Urothelium cell line (cell line): Measurements from ENCODE around the gene ACBD4.

ENCODE experiments used
- DNase-seq: peaks from one replicate; pipeline ENCODE4 v3.0.0; 2011; ENCODE audit warnings: low spot score, mixed read lengths
- FAIRE-seq: peaks from 2 replicates; lab custom pipeline; 2011; peaks lifted over from hg19 to GRCh38; lab: Jason Lieb, UNC

ACBD4 gene

GRCh38 chr17:45104029-45104428 is 31.5 kb upstream of the ACBD4 start:
- no peak for FAIRE-seq
- no peak for DNase-seq

DNA sequence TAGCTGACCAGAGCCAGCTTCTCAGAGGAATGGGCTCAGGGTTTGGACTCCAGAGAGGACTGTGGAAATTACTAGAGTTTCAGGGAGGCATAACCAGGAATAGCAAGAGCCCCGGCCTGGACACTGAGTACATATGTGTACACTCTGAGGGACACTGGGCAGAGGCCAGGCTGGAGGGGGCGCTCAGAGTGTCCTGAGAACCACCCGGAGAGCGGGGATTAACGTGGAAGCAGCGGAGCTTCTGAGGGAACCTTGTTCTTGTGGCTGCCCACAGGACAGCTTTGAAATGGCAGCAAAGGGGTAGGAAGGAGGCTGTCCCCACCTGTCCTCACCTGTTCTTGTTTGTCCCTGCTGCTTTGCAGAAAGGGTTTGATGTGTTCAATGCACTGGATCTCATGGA is 31.0 kb upstream of the ACBD4 start:
- FAIRE-seq (no peak), DNase-seq (no peak)

GRCh38 chr17:45104907-45105624 is 30.4 kb upstream of the ACBD4 start:
- DNase-seq (no peak), FAIRE-seq (no peak)

GRCh38 chr17:45106096-45106495 is 29.4 kb upstream of the ACBD4 start:
- DNase-seq (no peak), FAIRE-seq (no peak)

GRCh38 chr17:45106582-45106981 is 28.9 kb upstream of the ACBD4 start:
- FAIRE-seq (no peak), DNase-seq (no peak)

GRCh38 chr17:45107293-45108010 is 28.0 kb upstream of the ACBD4 start:
- FAIRE-seq (no peak), DNase-seq (no peak)

- FAIRE-seq (no peak), DNase-seq (no peak)
Measured at GRCh38 chr17:45108051-45108450, 27.4 kb upstream of the ACBD4 start.

DNA sequence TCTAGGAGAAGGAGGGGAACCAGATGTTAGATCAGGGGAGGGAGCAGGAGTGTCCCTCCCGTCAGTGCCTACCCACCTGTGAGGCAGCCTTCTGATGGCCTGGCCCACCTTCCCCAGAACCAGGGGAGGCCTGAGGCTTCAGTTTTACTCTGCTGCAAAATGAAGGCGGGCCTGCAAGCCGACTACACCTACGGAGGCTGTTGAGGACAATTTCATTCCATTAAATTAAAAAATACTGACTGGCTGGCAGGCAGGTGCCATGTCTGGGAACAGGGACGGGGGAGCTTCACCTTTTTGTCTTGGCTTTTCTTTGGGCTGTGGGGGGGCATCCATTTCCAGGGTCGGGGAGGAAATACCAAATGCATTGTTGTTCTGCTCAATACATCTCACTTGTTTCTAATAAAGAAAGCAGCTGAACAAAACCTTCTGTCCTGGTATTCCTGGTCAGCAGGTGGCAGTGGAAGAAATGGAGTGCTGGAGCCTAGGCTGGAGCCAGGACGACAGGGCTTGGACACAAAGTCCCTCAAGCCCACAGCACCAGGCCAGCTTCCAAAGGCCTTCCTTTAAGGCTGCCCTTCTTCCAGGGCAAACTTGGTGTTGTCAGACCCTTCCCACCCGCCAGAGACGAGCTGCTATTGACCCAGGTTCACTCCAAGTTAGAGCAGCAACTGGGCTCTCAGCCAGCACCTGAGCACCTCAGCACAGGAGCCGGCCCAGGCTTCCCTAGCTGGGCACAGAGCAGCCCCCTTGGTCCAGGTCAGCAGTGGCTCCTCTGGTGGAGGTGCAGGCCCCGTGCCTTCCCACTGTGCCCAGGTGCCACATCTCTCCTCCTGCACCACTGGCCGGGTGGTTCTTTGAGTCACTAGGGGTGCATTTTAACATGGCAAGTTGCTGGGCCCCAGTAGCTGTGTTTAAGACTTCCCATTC is 26.6 kb upstream of the ACBD4 start:
- DNase-seq (no peak), FAIRE-seq (no peak)

DNA sequence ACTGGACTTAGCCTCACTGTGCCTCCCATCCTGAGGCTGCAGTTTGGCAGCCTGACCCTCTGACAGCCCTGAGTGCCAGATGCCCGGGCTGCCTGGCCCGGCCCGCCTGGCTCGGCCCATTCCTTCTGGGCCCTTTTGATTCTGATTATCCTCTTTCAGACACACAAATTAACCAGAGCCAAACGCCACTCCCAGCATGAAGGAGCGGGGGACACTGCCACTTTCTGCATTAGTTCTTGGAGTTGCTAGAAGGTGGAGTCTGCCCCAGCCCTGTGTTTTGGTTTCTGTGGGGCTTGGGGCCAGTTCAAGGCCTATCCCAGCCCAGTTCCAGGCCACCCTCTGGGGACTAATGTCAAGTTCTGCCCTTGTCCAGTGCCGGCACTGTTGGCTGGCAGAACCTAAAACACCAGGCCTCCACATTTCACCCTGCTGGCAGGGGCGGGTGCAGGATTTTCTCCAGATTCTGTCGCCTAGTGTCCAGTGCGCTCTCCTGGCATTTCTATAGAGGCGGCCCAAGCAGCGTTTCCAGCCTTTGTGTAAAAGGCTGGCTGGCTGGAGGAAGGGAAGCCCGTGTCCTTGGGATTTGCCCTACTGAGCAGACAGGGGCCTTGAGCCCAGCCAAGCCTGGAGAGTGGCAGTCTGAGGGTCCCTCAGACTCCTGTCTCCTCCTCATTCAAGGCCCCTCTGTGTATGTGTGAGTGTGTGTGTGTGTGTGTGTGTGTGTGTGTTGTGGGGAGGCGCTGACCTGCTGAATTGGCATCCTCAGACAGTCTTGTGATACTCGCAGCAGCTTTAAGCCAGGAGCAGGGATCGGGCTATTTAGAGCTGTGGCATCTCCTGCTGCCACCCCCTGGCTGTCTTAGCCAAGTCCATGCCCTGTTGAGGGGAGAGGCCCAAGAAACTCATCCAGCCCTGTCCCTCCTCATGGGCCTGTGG is 24.5 kb upstream of the ACBD4 start:
- no peak for FAIRE-seq

DNA sequence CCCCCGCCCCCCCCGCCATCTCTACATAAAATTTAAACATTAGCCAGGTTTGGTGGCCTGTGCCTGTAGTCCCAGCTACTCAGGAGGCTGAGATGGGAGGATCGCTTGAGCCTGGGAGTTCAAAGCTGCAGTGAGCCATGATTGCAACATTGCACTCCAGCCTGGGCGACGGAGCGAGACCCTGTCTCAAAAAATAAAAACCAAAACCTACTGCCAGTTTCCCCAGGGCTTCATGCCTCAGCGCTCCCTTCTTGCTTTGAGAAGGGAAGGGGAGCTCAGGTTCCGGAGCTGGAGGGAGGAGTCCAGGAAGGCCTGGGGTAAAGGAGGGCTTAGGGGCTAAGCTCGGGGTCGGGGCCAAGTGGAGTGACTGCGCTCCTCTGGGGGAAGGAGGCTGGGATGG is 23.6 kb upstream of the ACBD4 start:
- DNase-seq (no peak), FAIRE-seq (no peak)

More for the DNA sequence above, 24.5 kb upstream of the ACBD4 start:
- DNase-seq = no peak

- DNase-seq (no peak), FAIRE-seq (peak; percentile 79)
Measured at GRCh38 chr17:45112559-45113423, 22.7 kb upstream of the ACBD4 start.

GRCh38 chr17:45113424-45113754 is 22.1 kb upstream of the ACBD4 start:
- DNase-seq = no peak
- FAIRE-seq = no peak

GRCh38 chr17:45114117-45114932 is 21.2 kb upstream of the ACBD4 start:
- FAIRE-seq (no peak), DNase-seq (no peak)

GRCh38 chr17:45115015-45115625 is 20.4 kb upstream of the ACBD4 start:
- DNase-seq (no peak), FAIRE-seq (no peak)

- FAIRE-seq = no peak
Measured at GRCh38 chr17:45115871-45116270, 19.6 kb upstream of the ACBD4 start.

GRCh38 chr17:45116434-45117016 is 19.0 kb upstream of the ACBD4 start:
- no peak for DNase-seq
- FAIRE-seq = no peak

More at GRCh38 chr17:45115871-45116270, 19.6 kb upstream of the ACBD4 start:
- no peak for DNase-seq

GRCh38 chr17:45117334-45117733 is 18.2 kb upstream of the ACBD4 start:
- DNase-seq (no peak), FAIRE-seq (no peak)
